Measurements from ENCODE around the gene JCAD. TPM values are rescaled to one million over a fixed set of nuclear protein-coding genes. Genes with fewer than 3 reads are reported as not detected.

The JCAD gene
- total RNA-seq, 4 donors from 2014 or later = 0.91 to 23.1 (median 5.5) TPM

DNA sequence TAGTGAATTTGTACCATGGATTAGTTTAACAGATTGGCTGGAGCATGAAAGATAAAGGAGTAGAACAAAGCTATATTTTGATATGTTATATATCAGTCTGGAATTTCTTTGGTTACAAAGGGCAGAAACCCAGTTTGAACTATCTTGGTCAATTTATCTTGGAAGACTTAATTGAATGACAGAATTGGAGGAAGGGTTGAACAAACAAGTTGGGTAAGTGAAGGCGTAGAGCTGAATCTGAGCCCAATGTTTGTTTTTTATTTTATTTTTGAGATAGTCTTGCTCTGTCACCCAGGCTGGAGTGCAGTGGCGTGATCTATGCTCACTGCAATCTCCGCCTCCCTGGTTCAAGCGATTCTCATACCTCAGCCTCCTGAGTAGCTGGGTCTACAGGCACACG is 21.8 kb upstream of the JCAD start:
- DNase-seq = no peak
- no peaks in the 10 kb centered on the region for H3K36me3 ChIP-seq
- no peaks in the 10 kb centered on the region for H3K27me3 ChIP-seq
- H3K4me1 ChIP-seq = no peaks in the 10 kb centered on the region
- H3K27ac ChIP-seq = no peak overlapping the region
- intact Hi-C loops (cut with DNase I) = no loop called here
- no peaks in the 10 kb centered on the region for H3K9me3 ChIP-seq
- no peak overlapping the region for H3K4me3 ChIP-seq
- 92 to 94% methylated on average over 5 of the region's 5 CpGs for WGBS, 2 donors
- TF ChIP-seq CTCF (IDR thresholded peaks at IDR 0.05) (no peak), POLR2A (IDR thresholded peaks at IDR 0.05) (no peak)

DNA sequence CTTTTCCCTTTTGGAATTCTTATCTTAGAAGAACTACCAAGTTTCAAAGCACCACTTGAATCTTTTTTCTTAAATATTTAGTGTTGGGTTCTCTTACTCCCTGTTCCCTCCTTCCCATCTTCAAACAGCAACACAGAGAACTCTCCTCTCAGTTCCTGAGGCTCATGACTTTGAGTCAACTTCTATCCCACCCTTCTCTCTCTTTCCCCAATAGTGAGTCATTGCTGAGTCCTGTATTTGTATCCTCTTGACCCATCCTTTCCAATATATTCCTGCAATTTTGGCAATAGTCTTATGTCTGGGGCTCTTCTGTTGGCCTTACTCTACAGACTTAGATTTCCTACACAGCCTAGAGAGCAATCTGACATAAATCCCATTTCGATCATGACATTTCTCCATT is 20.8 kb upstream of the JCAD start:
- no peak for TF ChIP-seq POLR2A (IDR thresholded peaks at IDR 0.05)
- TF ChIP-seq CTCF (IDR thresholded peaks at IDR 0.05) = no peak
- Histone ChIP-seq H3K27me3 (no peaks in the 10 kb centered on the region), H3K36me3 (no peaks in the 10 kb centered on the region), H3K4me1 (no peaks in the 10 kb centered on the region), H3K9me3 (no peaks in the 10 kb centered on the region), H3K27ac (no peak overlapping the region), H3K4me3 (no peak overlapping the region)
- DNase-seq = no peak
- 80 to 100% methylated on average over 1 of the region's 1 CpG for WGBS, 2 donors
- intact Hi-C loops (cut with DNase I) = no loop called here

- TF ChIP-seq POLR2A (IDR thresholded peaks at IDR 0.05) = no peak
- TF ChIP-seq CTCF (IDR thresholded peaks at IDR 0.05) = no peak
These were observed 20.0 kb upstream of the JCAD start for GRCh38 chr10:30079408-30079807.

DNA sequence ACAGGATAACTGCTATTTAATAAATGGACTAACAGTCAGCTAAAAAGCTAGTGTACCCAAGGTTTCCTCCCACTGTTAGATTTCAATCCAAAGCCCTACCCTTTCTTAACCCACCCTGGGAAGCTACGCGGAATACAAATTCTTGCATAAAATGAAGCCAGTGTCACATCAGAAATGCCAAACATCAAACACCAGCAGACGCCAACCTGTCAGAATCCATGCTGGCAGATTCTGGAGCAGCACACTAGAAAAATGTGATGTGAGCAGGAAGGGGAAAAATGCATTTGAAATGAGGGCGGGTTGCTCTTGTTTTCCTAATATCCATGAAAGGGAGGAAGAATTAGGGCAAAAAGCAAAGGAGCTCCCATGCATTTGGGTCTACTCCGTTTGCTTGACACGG is 16.1 kb upstream of the JCAD start:
- no peaks in the 10 kb centered on the region for H3K27me3 ChIP-seq
- TF ChIP-seq POLR2A (IDR thresholded peaks at IDR 0.05) (no peak), CTCF (IDR thresholded peaks at IDR 0.05) (no peak)
- no peak for DNase-seq
- 88 to 93% methylated on average over 6 of the region's 6 CpGs for WGBS, 2 donors
- intact Hi-C loops (cut with DNase I) = no loop called here
- no peak overlapping the region for H3K27ac ChIP-seq
- no peaks in the 10 kb centered on the region for H3K4me1 ChIP-seq
- H3K9me3 ChIP-seq = no peaks in the 10 kb centered on the region
- H3K36me3 ChIP-seq = no peaks in the 10 kb centered on the region
- H3K4me3 ChIP-seq = no peak overlapping the region

More at GRCh38 chr10:30079408-30079807, 20.0 kb upstream of the JCAD start:
- Histone ChIP-seq H3K9me3 (no peaks in the 10 kb centered on the region), H3K4me3 (no peak overlapping the region), H3K27ac (no peak overlapping the region), H3K4me1 (no peaks in the 10 kb centered on the region), H3K27me3 (no peaks in the 10 kb centered on the region), H3K36me3 (no peaks in the 10 kb centered on the region)
- intact Hi-C loops (cut with DNase I) = no loop called here
- DNase-seq = no peak
- 36 to 55% methylated on average over 1 of the region's 1 CpG for WGBS, 2 donors

- no peak for DNase-seq
- H3K36me3 ChIP-seq = no peaks in the 10 kb centered on the region
- TF ChIP-seq CTCF (IDR thresholded peaks at IDR 0.05) = no peak
- no peak overlapping the region for H3K27ac ChIP-seq
- no peaks in the 10 kb centered on the region for H3K27me3 ChIP-seq
- no peaks in the 10 kb centered on the region for H3K9me3 ChIP-seq
- H3K4me3 ChIP-seq = no peak overlapping the region
- no peaks in the 10 kb centered on the region for H3K4me1 ChIP-seq
- intact Hi-C loops (cut with DNase I) = no loop called here
These were observed 15.5 kb upstream of the JCAD start for GRCh38 chr10:30074933-30075332.
